Caco-2 (cell line): ENCODE data around the gene MACROD2. TPM values are rescaled to one million over a fixed set of nuclear protein-coding genes. Genes with fewer than 3 reads are reported as not detected.
"Not testable (repeated sequence)": the region's sequence is repeated elsewhere in the genome, so short reads cannot be mapped to it uniquely, and the experiment has no call there.

ENCODE experiments used
- BruUV-seq: library from RNA; stranded (reverse); fragments of 400-500 nt; replicated peaks from 2 replicates; lab custom pipeline; 2021; lab: Mats Ljungman, UMichigan
- CTCF ChIA-PET: fragments of 300-600 bp; sonication (Branson Sonifier 250); formaldehyde crosslinking; loops from one replicate; lab custom pipeline; 2022; ENCODE audit warnings: antibody characterized with exemption; lab: Charles Lee
- POLR2A ChIA-PET: fragments of 300-600 bp; sonication (Branson Sonifier 250); formaldehyde crosslinking; loops from one replicate; lab custom pipeline; 2022; ENCODE audit warnings: antibody characterized with exemption; lab: Charles Lee
- DNase-seq, 2 experiments: peaks; one replicate each; pipeline versions ENCODE4 v3.0.0 to v3.0.0-alpha.2; 2020 to 2022
- H3K27me3 ChIP-seq: replicated peaks from 2 replicates; pipeline ENCODE4 v1.6.0; 2011; ENCODE audit warnings: low read length; ENCODE audit not compliant: control insufficient read depth, insufficient read depth
- H3K36me3 ChIP-seq: 2 replicates; pipeline ENCODE4 v1.5.1; 2011; ENCODE audit warnings: low read length; ENCODE audit not compliant: control insufficient read depth, insufficient read depth
- H3K4me1 ChIP-seq: fragments of 250-450 bp; sonication (Bioruptor Pico); 2 replicates; pipeline ENCODE4 v1.5.1; 2020; ENCODE audit warnings: mild to moderate bottlenecking
- H3K4me3 ChIP-seq: 2 replicates; pipeline ENCODE4 v1.5.1; 2011; ENCODE audit warnings: low read depth, mild to moderate bottlenecking, control low read depth, low read length
- H3K9me3 ChIP-seq: fragments of 250-450 bp; sonication (Bioruptor Pico); 2 replicates; pipeline ENCODE4 v1.5.1; 2020; ENCODE audit warnings: mild to moderate bottlenecking, moderate library complexity
- H3K27ac Mint-ChIP-seq: one replicate; pipeline ENCODE4 v1.8.0; 2022; ENCODE audit warnings: mixed read lengths; ENCODE audit not compliant: unreplicated experiment
- H3K27me3 Mint-ChIP-seq: one replicate; pipeline ENCODE4 v1.8.0; 2022; ENCODE audit warnings: mixed read lengths; ENCODE audit not compliant: insufficient read depth, unreplicated experiment
- H3K36me3 Mint-ChIP-seq: one replicate; pipeline ENCODE4 v1.8.0; 2022; ENCODE audit warnings: mild to moderate bottlenecking, mixed read lengths; ENCODE audit not compliant: insufficient read depth, unreplicated experiment
- H3K4me1 Mint-ChIP-seq: one replicate; pipeline ENCODE4 v1.8.0; 2022; ENCODE audit warnings: low read depth, mixed read lengths; ENCODE audit not compliant: unreplicated experiment
- H3K4me3 Mint-ChIP-seq: one replicate; pipeline ENCODE4 v1.8.0; 2022; ENCODE audit warnings: mild to moderate bottlenecking, moderate library complexity, mixed read lengths; ENCODE audit not compliant: unreplicated experiment
- H3K9me3 Mint-ChIP-seq: one replicate; pipeline ENCODE4 v1.8.0; 2022; ENCODE audit warnings: mixed read lengths; ENCODE audit not compliant: unreplicated experiment
- intact Hi-C: fragments of 100-400 bp; cut with micrococcal nuclease; formaldehyde crosslinking; loops from one replicate; pipeline ENCODE4 v1.10.0; 2022; ENCODE audit not compliant: unreplicated experiment
- total RNA-seq: library from RNA; stranded (reverse); gene quantifications from 2 replicates; pipeline ENCODE4 v1.2.3, GENCODE V29; 2022
- TF ChIP-seq, protein P1 (sequence below), 2 experiments: fragments of 200-600 bp in 1 of 2; IDR thresholded peaks; 1 replicate in 1 of 2; 2 replicates in 1 of 2; pipeline versions ENCODE4 v1.5.1 to v1.8.0; 2011 to 2022; ENCODE audit warnings: antibody characterized with exemption in 1 of 2, control low read depth in 1 of 2, inconsistent platforms in 1 of 2, low read depth in 1 of 2, low read length in 1 of 2, mild to moderate bottlenecking in 1 of 2, moderate library complexity in 1 of 2; ENCODE audit not compliant: insufficient read depth in 1 of 2, severe bottlenecking in 1 of 2, unreplicated experiment in 1 of 2

The MACROD2 gene
- total RNA-seq, 1 experiment from 2014 or later, result 6.4 TPM

DNA sequence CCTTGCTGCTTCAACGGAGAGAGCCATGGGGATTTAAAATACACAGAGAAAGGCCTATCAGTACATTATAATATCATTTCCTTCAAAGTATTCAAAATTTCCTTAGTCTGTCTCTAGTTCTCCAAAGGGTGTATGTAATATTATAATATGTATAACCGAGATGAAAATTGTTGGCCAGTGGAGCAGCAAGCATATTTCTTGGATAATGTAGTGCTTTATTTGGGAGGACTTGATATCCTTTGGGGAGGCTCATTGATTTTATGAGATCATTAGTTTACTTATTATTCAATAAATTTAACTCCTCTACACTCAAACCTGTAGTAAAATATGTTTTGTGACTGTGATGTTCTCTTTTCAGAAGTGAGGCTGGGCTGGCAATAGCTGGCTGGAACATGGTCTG, 1145.0 kb downstream of the MACROD2 start:
- TF ChIP-seq, protein P1, sequence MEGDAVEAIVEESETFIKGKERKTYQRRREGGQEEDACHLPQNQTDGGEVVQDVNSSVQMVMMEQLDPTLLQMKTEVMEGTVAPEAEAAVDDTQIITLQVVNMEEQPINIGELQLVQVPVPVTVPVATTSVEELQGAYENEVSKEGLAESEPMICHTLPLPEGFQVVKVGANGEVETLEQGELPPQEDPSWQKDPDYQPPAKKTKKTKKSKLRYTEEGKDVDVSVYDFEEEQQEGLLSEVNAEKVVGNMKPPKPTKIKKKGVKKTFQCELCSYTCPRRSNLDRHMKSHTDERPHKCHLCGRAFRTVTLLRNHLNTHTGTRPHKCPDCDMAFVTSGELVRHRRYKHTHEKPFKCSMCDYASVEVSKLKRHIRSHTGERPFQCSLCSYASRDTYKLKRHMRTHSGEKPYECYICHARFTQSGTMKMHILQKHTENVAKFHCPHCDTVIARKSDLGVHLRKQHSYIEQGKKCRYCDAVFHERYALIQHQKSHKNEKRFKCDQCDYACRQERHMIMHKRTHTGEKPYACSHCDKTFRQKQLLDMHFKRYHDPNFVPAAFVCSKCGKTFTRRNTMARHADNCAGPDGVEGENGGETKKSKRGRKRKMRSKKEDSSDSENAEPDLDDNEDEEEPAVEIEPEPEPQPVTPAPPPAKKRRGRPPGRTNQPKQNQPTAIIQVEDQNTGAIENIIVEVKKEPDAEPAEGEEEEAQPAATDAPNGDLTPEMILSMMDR (IDR thresholded peaks at IDR 0.05; ENCODE audit: insufficient read depth in 1 of 2, low read depth in 1 of 2, low read length in 1 of 2, severe bottlenecking in 1 of 2, unreplicated experiment in 1 of 2), result no peak
- no TSS peak for BruUV-seq
- POLR2A ChIA-PET, result no interaction called here
- Histone ChIP-seq H3K9me3 (no peaks in the 10 kb centered on the region), H3K4me3 (no peak overlapping the region), H3K27me3 (no peaks in the 10 kb centered on the region), H3K36me3 (no peaks in the 10 kb centered on the region), H3K4me1 (peaks cover 8% of the 10 kb centered on the region; the same call in 1 of the 2 replicates)
- Mint-ChIP-seq H3K4me3 (no peak overlapping the region), H3K27me3 (no peaks in the 10 kb centered on the region), H3K27ac (no peak overlapping the region), H3K4me1 (peaks cover 19% of the 10 kb centered on the region), H3K36me3 (no peaks in the 10 kb centered on the region), H3K9me3 (no peaks in the 10 kb centered on the region)
- DNase-seq, result no peak
- intact Hi-C loops, result no loop called here
- CTCF ChIA-PET, result no interaction called here

GRCh38 chr20:15140940-15141339, 1145.6 kb downstream of the MACROD2 start:
- H3K9me3 Mint-ChIP-seq, CTCF ChIA-PET, H3K4me3 ChIP-seq, BruUV-seq, H3K27me3 Mint-ChIP-seq, H3K36me3 Mint-ChIP-seq, H3K9me3 ChIP-seq, H3K4me1 ChIP-seq, intact Hi-C loops, H3K4me3 Mint-ChIP-seq, H3K36me3 ChIP-seq, H3K27me3 ChIP-seq, POLR2A ChIA-PET, DNase-seq: not testable (repeated sequence)
- peaks cover 19% of the 10 kb centered on the region for H3K4me1 Mint-ChIP-seq
- peak overlapping the region; percentile 69 for H3K27ac Mint-ChIP-seq

GRCh38 chr20:15141861-15142260, 1146.5 kb downstream of the MACROD2 start:
- no peaks in the 10 kb centered on the region for H3K36me3 Mint-ChIP-seq
- H3K4me1 ChIP-seq, result peaks cover 8% of the 10 kb centered on the region; the same call in 1 of the 2 replicates
- no peaks in the 10 kb centered on the region for H3K27me3 Mint-ChIP-seq
- BruUV-seq, result no TSS peak
- H3K9me3 ChIP-seq, result no peaks in the 10 kb centered on the region
- no peaks in the 10 kb centered on the region for H3K36me3 ChIP-seq
- H3K9me3 Mint-ChIP-seq, result no peaks in the 10 kb centered on the region
- DNase-seq, result peak in 1 of 2 experiments; percentile 27
- TF ChIP-seq, protein P1 (IDR thresholded peaks at IDR 0.05; ENCODE audit: insufficient read depth in 1 of 2, low read depth in 1 of 2, low read length in 1 of 2, severe bottlenecking in 1 of 2, unreplicated experiment in 1 of 2), result no peak
- H3K27me3 ChIP-seq, result no peaks in the 10 kb centered on the region
- CTCF ChIA-PET, result no interaction called here
- POLR2A ChIA-PET, result no interaction called here
- H3K4me3 Mint-ChIP-seq, result no peak overlapping the region
- H3K4me3 ChIP-seq, result no peak overlapping the region
- intact Hi-C loops, result no loop called here
- peaks cover 19% of the 10 kb centered on the region for H3K4me1 Mint-ChIP-seq
- peak overlapping the region; percentile 69 for H3K27ac Mint-ChIP-seq

DNA sequence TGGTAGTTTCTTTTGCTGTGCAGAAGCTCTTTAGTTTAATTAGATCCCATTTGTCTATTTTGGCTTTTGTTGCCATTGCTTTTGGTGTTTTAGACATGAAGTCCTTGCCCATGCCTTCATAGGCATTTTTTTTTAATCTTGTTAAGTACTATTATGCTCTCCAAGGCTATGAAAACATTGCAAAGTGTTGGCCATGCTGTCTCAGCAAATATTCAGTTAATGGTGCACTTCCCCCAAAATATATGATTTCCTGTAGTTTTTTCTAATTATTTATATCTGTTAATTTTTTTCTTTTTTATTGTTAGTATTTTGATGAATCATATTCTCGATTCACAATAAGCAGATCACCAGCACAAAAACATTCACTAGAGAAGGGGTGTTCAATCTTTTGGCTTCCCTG, 1148.2 kb downstream of the MACROD2 start:
- BruUV-seq, result no TSS peak
- TF ChIP-seq, protein P1 (IDR thresholded peaks at IDR 0.05; ENCODE audit: insufficient read depth in 1 of 2, low read depth in 1 of 2, low read length in 1 of 2, severe bottlenecking in 1 of 2, unreplicated experiment in 1 of 2), result no peak
- Histone ChIP-seq H3K27me3 (no peaks in the 10 kb centered on the region), H3K9me3 (no peaks in the 10 kb centered on the region), H3K36me3 (no peaks in the 10 kb centered on the region), H3K4me1 (peaks cover 8% of the 10 kb centered on the region; the same call in 1 of the 2 replicates), H3K4me3 (no peak overlapping the region)
- Mint-ChIP-seq H3K27ac (no peak overlapping the region), H3K36me3 (no peaks in the 10 kb centered on the region), H3K9me3 (no peaks in the 10 kb centered on the region), H3K27me3 (no peaks in the 10 kb centered on the region), H3K4me3 (no peak overlapping the region), H3K4me1 (peaks cover 18% of the 10 kb centered on the region)
- intact Hi-C loops, result no loop called here
- ChIA-PET CTCF (no interaction called here), POLR2A (no interaction called here)
- DNase-seq, result no peak
